ENCODE measurements around the gene BAG2.

BAG2 gene

DNA sequence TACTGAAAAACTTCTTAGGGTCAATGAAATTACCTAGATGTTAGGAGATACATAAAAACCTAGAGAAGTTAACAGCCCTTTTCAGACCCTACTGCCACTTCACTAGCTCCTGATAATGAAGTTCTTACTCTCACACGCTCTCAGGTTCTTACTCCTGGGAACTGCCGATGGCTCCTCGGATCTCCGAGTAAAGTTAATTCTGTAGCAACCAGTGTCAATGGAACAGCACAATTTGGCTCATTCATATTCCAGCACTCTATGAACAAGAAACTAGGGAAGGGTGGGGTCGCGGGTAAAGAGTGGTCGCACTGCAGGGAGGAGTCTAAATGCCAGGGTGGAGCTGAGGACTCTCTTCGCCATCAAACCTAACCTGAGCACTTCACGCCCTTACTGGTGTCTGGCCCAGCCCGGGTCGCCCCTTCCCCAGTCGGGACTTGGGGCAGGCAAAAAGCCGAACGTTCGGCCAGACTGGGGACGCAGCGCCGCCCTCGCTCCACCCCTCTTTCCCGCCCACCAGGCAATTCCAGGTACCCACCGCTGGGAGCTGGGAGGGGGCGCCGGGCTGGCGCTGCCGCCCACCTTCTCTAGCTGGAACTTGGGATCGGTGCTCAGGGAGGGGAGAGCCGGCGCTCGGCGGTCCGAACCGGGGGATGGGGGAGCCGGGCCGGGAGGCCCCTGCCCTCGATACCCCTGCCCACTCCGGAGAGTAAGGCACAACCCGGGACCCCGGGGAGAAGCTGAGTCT is 49.2 kb downstream of the BAG2 start:
- peak; percentile 26 to 42 for DNase-seq (ENCODE audit: low read depth in 2 of 2)

DNA sequence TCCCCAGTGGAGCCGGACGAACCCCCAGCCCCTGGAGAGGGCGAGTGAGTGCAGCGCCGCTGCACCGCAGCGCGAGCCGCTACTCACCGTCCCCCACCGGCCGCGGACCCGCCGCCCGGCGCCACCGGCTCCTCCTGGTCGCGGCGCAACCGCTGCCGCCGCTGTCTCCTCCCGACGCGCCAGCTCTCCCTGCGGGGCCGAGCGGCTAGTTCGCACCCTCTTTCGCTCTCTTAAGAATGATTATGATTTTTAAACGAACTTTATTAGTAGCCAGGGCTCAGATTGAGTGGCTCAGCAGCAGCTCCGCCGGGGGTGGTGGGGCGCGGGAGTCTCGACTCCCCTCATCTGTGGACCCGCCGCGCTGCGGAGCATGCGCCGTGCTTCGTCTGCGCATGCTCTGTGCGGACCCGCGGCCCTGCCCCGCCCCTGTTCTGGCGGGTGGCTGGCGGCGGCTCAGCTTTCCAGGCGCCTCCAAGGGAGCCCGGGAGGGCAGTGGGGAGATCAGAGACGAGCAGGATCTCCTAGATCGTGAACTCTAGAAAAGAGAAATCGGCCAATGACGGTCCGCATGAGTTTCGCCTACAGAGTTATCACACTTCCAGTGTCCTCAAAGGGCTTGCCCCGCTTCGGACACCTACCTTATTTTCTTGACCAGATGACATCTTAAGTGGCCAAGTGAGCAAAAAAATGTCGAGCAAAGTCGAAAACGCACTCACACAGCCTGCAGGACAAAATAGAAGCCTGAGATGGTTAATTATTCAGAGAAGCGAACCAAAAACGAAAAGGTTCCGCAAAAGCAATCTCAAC is 50.0 kb downstream of the BAG2 start, which contains the start of gene RAB23:
Gene RAB23, minus strand, starts transcription at position 372 of the 807 bp plus-strand sequence. CDS start 11,927 bp downstream, outside the sequence.
- DNase-seq (ENCODE audit: low read depth in 2 of 2) = peak; percentile 79 to 80

DNA sequence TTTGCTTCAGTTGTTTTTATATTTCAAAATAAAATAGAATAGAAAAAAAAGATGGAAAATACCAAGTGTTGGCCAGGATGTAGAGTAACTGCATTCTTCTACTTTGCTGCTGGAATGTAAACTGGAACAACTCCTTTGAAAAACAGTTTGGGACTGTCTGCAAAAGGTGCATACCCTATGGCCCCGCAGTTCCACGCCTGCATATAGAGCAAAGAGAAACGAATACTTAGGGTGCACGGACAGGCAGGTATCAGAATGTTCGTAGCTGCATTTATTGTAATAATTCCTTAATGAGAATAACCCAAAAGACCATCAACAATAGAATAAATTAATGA is 50.6 kb downstream of the BAG2 start:
- no peak for DNase-seq (ENCODE audit: low read depth in 2 of 2)

- no peak for DNase-seq (ENCODE audit: low read depth in 2 of 2)
Observed at GRCh38 chr6:57224769-57225515, 52.8 kb downstream of the BAG2 start.

GRCh38 chr6:57226221-57226620 is 54.1 kb downstream of the BAG2 start:
- DNase-seq (ENCODE audit: low read depth in 2 of 2) = no peak

Measured in stimulated activated CD4-positive, alpha-beta T cell treated with anti-CD3 and anti-CD28 coated beads, Interleukin-1b, Interleukin-23, amount 100 ng/mL, for 4 hours (primary cell).